Activated T-helper 2 cell treated with anti-CD3 and anti-CD28 coated beads, Interferon-gamma antibody, Interleukin-2, Interleukin-4, amounts not matched to agents 10 μg/mL and 5 μg/mL and 100 μg/mL, durations not matched to agents 14 hours and 24 hours and 36 hours (primary cell): ENCODE measurements around the gene ZSWIM3. TPM values are rescaled to one million over a fixed set of nuclear protein-coding genes. Genes with fewer than 3 reads are reported as not detected.

Source experiments
- DNase-seq: peaks from one replicate; pipeline ENCODE4 v3.0.0; 2021; ENCODE audit warnings: low spot score
- H3K27ac Mint-ChIP-seq: one replicate; pipeline ENCODE4 v1.8.0; 2021; ENCODE audit warnings: mixed read lengths
- H3K27me3 Mint-ChIP-seq: one replicate; pipeline ENCODE4 v1.8.0; 2021; ENCODE audit warnings: low read depth, mixed read lengths
- H3K36me3 Mint-ChIP-seq: one replicate; pipeline ENCODE4 v1.8.0; 2021; ENCODE audit warnings: low read depth, mixed read lengths
- H3K4me1 Mint-ChIP-seq: one replicate; pipeline ENCODE4 v1.8.0; 2021; ENCODE audit warnings: low read depth, mixed read lengths
- H3K4me3 Mint-ChIP-seq: one replicate; pipeline ENCODE4 v1.8.0; 2021; ENCODE audit warnings: low read depth, mild to moderate bottlenecking, moderate library complexity, mixed read lengths
- H3K9me3 Mint-ChIP-seq: one replicate; pipeline ENCODE4 v1.8.0; 2021; ENCODE audit warnings: mixed read lengths
- intact Hi-C: fragments of 100-400 bp; cut with micrococcal nuclease; formaldehyde crosslinking; loops from one replicate; pipeline ENCODE4 v1.15.1; 2023
- total RNA-seq: library from RNA; stranded (reverse); gene quantifications from 2 replicates; pipeline ENCODE4 v1.2.3, GENCODE V29; 2022

Gene ZSWIM3
- 6.2 and 6.3 TPM in 2 replicates for total RNA-seq

- Mint-ChIP-seq H3K4me1 (peaks cover 30% of the 10 kb centered on the region), H3K4me3 (peak within 1 kb of the TSS; percentile 97), H3K27me3 (no peaks in the 10 kb centered on the region), H3K9me3 (no peaks in the 10 kb centered on the region), H3K36me3 (peaks cover 31% of the 10 kb centered on the region), H3K27ac (peak within 1 kb of the TSS; percentile 99)
- peak; percentile 95 for DNase-seq
- intact Hi-C loops = loop anchor here (1.0 to 5.0 kb wide), 7 partner anchors 22 to 116 kb away; partner anchors contain the start of genes CTSA, NEURL2, PCIF1 and UBE2C
These were observed at the start of gene ZSWIM3, which contains the start of gene ACOT8 for GRCh38 chr20:45857114-45857881. Gene ZSWIM3, plus strand, starts transcription at chr20:45857614. Its CDS starts 212 bp downstream, at chr20:45857826. Gene ACOT8, minus strand, starts transcription at chr20:45857392. Its CDS starts 77 bp downstream, at chr20:45857315.

DNA sequence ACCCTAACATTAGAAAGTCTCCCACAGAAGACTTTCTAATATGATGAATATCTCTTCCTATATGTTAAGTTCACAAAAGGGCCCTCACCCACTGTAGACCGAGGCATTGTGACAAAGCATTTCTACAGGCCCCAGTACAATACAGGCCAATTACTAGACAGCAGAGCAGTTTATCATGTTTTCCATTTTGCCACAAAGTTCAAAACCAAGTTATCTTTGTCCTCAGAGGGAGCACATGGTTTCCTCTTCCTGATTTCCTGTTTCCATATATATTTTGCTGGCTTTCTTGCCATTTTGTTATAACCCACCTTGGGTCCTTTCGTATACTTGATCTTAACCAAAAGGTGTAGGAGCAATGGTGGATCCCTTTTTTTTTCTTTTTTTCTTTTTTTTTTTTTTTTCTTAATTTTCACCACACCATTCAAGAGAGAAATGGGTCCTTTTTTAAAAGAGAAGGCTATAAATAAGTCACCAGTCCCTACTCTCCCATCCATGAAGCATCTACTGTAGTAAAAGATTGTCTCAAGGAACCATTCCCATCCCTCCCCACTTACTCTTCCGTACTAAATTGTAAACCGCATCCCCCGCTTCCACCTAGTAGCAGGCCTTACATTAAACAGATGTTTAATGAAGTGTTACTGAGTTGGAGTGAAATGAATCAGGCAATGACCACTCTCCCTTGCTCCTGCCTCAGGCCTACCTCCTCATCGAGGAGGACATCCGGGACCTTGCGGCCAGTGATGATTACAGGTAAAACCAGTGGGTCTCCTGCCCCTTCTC is 47.0 kb upstream of the ZSWIM3 start:
- H3K36me3 Mint-ChIP-seq = peaks cover 63% of the 10 kb centered on the region
- intact Hi-C loops = loop anchor here (5.0 kb wide), 2 partner anchors 47 to 77 kb away; partner anchors contain the start of genes ACOT8, SPATA25 and ZSWIM3
- H3K4me3 Mint-ChIP-seq = no peak overlapping the region
- H3K4me1 Mint-ChIP-seq = peaks cover 17% of the 10 kb centered on the region
- H3K9me3 Mint-ChIP-seq = no peaks in the 10 kb centered on the region
- H3K27me3 Mint-ChIP-seq = no peaks in the 10 kb centered on the region
- DNase-seq = no peak
- no peak overlapping the region for H3K27ac Mint-ChIP-seq

DNA sequence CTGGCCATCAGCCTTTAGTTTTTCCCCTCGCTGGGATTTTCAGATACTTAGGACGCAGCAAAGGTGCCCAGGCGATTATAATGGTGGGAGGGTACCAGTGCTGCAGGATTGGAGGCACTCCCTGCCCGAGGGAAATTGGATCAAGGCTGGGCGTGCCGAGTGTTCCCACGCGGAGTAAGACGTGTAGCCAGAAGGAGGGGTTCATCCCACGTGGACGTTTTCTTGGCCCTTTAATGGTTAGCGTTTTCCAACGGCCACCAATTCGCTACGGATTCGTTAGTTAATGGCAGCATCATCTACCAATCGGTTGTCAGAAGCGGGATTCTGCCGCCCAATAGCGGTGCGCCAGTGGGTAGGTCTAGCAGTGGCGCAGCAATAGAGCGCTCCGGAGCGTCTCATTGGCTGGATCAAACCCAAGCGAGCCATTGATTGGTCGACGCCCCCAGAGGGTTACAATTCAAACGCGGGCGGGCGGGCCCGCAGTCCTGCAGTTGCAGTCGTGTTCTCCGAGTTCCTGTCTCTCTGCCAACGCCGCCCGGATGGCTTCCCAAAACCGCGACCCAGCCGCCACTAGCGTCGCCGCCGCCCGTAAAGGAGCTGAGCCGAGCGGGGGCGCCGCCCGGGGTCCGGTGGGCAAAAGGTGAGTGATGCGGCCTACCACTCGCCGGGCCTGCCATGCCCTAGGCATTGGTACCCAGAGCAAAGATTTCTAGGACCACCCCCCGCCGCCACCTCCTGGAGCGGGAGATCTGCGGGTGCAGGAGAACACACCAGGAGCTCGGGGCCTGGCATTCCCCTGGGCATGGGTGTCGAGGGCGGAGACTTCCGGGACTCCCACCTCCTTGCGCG is 45.0 kb upstream of the ZSWIM3 start, which contains the start of gene UBE2C:
TSS of gene UBE2C (plus strand) at position 488 of the 849 bp plus-strand sequence. CDS start at position 540, 52 bp downstream.
- Mint-ChIP-seq H3K9me3 (no peaks in the 10 kb centered on the region), H3K36me3 (peaks cover 76% of the 10 kb centered on the region), H3K27ac (peak within 1 kb of the TSS; percentile 80), H3K27me3 (no peaks in the 10 kb centered on the region), H3K4me1 (peaks cover 24% of the 10 kb centered on the region), H3K4me3 (peak within 1 kb of the TSS; percentile 90)
- peak; percentile 96 for DNase-seq
- intact Hi-C loops = loop anchor here (1.0 to 5.0 kb wide), 5 partner anchors 45 to 277 kb away; partner anchors contain the start of genes ACOT8, NCOA5, SPATA25 and ZNF335

- Mint-ChIP-seq H3K27ac (peak overlapping the region; percentile 69), H3K4me1 (peaks cover 26% of the 10 kb centered on the region), H3K36me3 (peaks cover 77% of the 10 kb centered on the region), H3K9me3 (no peaks in the 10 kb centered on the region), H3K4me3 (peak overlapping the region; percentile 90), H3K27me3 (no peaks in the 10 kb centered on the region)
- no peak for DNase-seq
- intact Hi-C loops = loop anchor here (2.0 to 5.0 kb wide), 3 partner anchors 44 to 160 kb away; partner anchors contain the start of genes ACOT8, SPATA25, ZNF335 and ZSWIM3
These were observed 44.4 kb upstream of the ZSWIM3 start for GRCh38 chr20:45813006-45813340.

DNA sequence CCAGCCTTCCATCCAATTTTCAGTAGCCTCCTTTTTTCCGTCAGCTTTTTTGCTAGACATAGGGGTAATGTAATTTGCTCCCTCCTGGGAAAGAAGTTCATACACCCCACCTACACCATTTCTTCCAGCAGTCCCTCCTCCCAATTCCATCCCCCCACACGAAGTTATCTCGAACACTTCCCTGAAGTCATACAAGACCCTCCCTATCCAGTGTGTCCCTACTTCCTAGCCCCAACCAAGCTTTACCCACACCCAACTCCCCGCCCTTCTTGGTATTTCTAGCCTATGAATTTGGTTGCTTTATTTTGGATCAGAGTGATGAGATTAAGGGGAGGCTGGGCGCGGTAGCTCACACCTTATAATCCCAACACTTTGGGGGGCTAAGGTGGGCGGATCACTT is 43.9 kb upstream of the ZSWIM3 start:
- peak overlapping the region; percentile 69 for H3K27ac Mint-ChIP-seq
- DNase-seq = no peak
- peaks cover 76% of the 10 kb centered on the region for H3K36me3 Mint-ChIP-seq
- intact Hi-C loops = loop anchor here (2.0 to 5.0 kb wide), 3 partner anchors 44 to 159 kb away; partner anchors contain the start of genes ACOT8, SPATA25, ZNF335 and ZSWIM3
- H3K9me3 Mint-ChIP-seq = no peaks in the 10 kb centered on the region
- peaks cover 26% of the 10 kb centered on the region for H3K4me1 Mint-ChIP-seq
- H3K27me3 Mint-ChIP-seq = no peaks in the 10 kb centered on the region
- H3K4me3 Mint-ChIP-seq = peak overlapping the region; percentile 90

GRCh38 chr20:45814314-45814713 is 43.1 kb upstream of the ZSWIM3 start:
- no peak overlapping the region for H3K4me3 Mint-ChIP-seq
- no peak overlapping the region for H3K27ac Mint-ChIP-seq
- H3K27me3 Mint-ChIP-seq = no peaks in the 10 kb centered on the region
- H3K9me3 Mint-ChIP-seq = no peaks in the 10 kb centered on the region
- no peak for DNase-seq
- H3K4me1 Mint-ChIP-seq = peaks cover 26% of the 10 kb centered on the region
- H3K36me3 Mint-ChIP-seq = peaks cover 68% of the 10 kb centered on the region
- intact Hi-C loops = loop anchor here (5.0 kb wide), 2 partner anchors 43 to 73 kb away; partner anchors contain the start of genes ACOT8, SPATA25 and ZSWIM3

DNA sequence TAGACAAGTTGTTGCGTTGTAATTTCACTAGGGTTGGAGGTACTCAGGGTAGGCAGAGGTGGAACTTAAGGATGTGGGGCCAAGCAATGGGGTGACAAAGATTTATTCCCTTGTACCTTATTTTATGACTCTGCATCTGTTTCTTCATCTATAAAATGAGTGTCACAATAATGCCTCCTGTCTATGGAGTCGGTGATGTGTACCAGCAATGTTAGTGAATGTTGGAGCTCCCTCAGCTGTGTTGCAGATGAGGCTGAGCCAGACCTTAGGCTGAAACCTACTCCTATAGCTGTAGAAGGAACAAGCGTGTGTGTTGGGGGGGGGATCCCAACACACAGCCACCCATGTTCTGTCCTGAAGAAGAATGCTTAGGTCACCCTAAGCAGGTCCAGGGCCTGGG is 40.5 kb upstream of the ZSWIM3 start:
- H3K36me3 Mint-ChIP-seq = peaks cover 44% of the 10 kb centered on the region
- H3K27ac Mint-ChIP-seq = no peak overlapping the region
- peaks cover 20% of the 10 kb centered on the region for H3K4me1 Mint-ChIP-seq
- no peaks in the 10 kb centered on the region for H3K9me3 Mint-ChIP-seq
- intact Hi-C loops = no loop called here
- H3K4me3 Mint-ChIP-seq = no peak overlapping the region
- DNase-seq = no peak
- peaks cover 8% of the 10 kb centered on the region for H3K27me3 Mint-ChIP-seq

DNA sequence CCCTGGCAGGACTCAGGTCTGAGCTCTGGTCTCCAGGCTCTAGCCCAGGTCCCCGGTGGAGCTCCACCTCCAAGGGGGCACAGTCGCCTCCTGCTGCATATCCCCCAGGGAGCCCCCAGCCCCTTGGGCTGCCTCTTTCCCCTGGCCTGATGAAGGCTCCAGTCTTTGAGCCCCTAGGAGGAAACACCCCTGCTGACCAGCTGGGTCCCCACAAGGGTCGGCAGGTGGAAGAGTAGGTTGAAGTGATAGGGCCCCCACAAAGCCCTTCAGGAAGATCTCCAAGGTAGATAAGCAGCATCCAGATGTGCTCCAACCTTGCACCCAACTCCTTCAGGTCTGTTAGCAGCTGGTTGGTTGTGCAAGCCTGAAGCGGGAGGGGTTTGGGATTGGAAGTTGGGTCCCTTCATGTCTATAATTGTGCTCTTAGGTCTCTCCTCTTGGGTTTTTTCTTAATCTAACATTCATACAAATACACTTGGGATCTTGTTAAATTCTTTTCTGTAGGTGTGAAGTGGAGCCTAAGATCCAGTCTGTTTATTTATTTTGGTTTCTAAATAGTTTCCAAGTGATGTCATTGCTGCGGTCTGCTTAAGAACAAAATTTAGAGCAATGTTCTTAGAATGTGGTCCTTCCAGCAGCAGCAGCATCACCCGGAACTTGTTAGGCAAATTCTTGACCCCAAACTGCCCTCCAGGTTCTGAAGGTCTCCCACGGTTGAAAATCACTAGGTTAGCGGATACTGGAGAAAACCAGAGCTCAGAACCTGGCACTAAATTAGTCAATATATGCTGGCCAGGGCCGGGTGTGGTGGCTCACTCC is 39.8 kb upstream of the ZSWIM3 start:
- Mint-ChIP-seq H3K36me3 (peaks cover 40% of the 10 kb centered on the region), H3K4me1 (peaks cover 18% of the 10 kb centered on the region), H3K27ac (peak overlapping the region; percentile 52), H3K27me3 (peaks cover 14% of the 10 kb centered on the region), H3K4me3 (no peak overlapping the region), H3K9me3 (no peaks in the 10 kb centered on the region)
- no peak for DNase-seq
- intact Hi-C loops = no loop called here

- intact Hi-C loops = no loop called here
- peaks cover 17% of the 10 kb centered on the region for H3K27me3 Mint-ChIP-seq
- no peak overlapping the region for H3K27ac Mint-ChIP-seq
- peaks cover 13% of the 10 kb centered on the region for H3K4me1 Mint-ChIP-seq
- no peak overlapping the region for H3K4me3 Mint-ChIP-seq
- H3K36me3 Mint-ChIP-seq = peaks cover 33% of the 10 kb centered on the region
- H3K9me3 Mint-ChIP-seq = no peaks in the 10 kb centered on the region
- DNase-seq = no peak
These were observed 39.2 kb upstream of the ZSWIM3 start for GRCh38 chr20:45818239-45818638.

DNA sequence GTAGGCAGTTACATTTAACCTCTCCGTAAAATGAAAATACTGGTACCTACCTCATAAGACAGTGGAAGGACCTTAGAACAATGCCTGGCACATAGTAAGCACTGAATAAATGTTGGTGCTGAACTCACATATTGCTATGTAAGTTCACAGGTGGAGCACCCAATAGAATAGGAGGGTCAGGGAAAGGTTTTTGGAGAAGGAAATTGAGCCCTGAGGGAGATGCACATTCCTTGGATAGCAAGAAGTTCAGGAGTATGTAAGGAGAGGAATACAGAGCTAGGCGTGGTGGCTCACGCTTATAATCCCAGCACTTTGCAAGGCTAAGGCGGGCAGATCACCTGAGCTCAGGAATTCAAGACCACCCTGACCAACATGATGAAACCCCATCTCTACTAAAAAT is 37.9 kb upstream of the ZSWIM3 start:
- H3K4me1 Mint-ChIP-seq = peaks cover 18% of the 10 kb centered on the region
- H3K27me3 Mint-ChIP-seq = peaks cover 28% of the 10 kb centered on the region
- no peak overlapping the region for H3K4me3 Mint-ChIP-seq
- H3K27ac Mint-ChIP-seq = no peak overlapping the region
- H3K36me3 Mint-ChIP-seq = peaks cover 23% of the 10 kb centered on the region
- DNase-seq = no peak
- intact Hi-C loops = no loop called here
- H3K9me3 Mint-ChIP-seq = no peaks in the 10 kb centered on the region

DNA sequence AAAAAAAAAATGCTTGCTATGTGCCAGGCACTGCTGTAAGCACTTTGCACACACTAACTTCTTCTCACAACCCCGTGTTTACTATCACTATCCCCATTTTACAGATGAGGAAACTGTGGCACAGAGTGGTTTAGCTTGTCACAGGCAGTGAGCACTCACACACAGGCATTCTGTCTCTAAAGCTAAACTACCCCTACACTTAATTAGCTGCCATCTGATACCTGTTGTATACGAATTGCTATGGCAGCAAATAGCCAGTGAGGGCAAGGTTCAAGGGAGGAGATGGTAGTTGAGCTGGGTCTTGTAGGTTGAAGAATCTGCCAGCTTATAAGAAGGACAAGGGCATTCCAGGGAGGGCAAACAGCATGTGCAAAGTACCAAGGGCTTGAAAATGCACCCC is 35.5 kb upstream of the ZSWIM3 start:
- H3K9me3 Mint-ChIP-seq = no peaks in the 10 kb centered on the region
- H3K4me3 Mint-ChIP-seq = no peak overlapping the region
- H3K4me1 Mint-ChIP-seq = peaks cover 13% of the 10 kb centered on the region
- peaks cover 5% of the 10 kb centered on the region for H3K36me3 Mint-ChIP-seq
- peaks cover 28% of the 10 kb centered on the region for H3K27me3 Mint-ChIP-seq
- intact Hi-C loops = no loop called here
- DNase-seq = no peak
- no peak overlapping the region for H3K27ac Mint-ChIP-seq
